DOHH2 (cell line): Measurements from ENCODE around the gene TREH.

Source experiments
- CTCF ChIP-seq: fragments of 200-600 bp; sonication (generic); IDR thresholded peaks from one replicate; pipeline ENCODE4 v1.5.1; 2014; ENCODE audit warnings: antibody characterized with exemption, mild to moderate bottlenecking, low read depth, low read length; ENCODE audit not compliant: poor library complexity, severe bottlenecking
- EZH2phosphoT487 ChIP-seq: fragments of 200-600 bp; sonication (generic); IDR thresholded peaks from 2 replicates; pipeline ENCODE4 v1.6.1; 2017; ENCODE audit warnings: borderline replicate concordance, mild to moderate bottlenecking, antibody characterized with exemption, low read length, moderate library complexity, mixed read lengths

- TF ChIP-seq CTCF (no peak), EZH2phosphoT487 (no peak)
These were observed 35.4 kb upstream of the TREH start for GRCh38 chr11:118714816-118715215.
